Spinal cord (tissue), 10 donors: ENCODE data around the gene KCNK10. TPM values are rescaled to one million over a fixed set of nuclear protein-coding genes. Genes with fewer than 3 reads are reported as not detected.
"Not testable (repeated sequence)": the region's sequence is repeated elsewhere in the genome, so short reads cannot be mapped to it uniquely, and the experiment has no call there.

Source experiments
- DNase-seq, 6 donors: peaks; one replicate each; pipeline versions ENCODE4 v3.0.0 to v3.0.0-alpha.2; 2013 to 2015; ENCODE audit warnings: low spot score in 6 of 6, low read depth in 4 of 6
- H3K27ac ChIP-seq: one replicate; pipeline ENCODE4 v1.5.1; 2013; ENCODE audit warnings: low read depth, low read length, control low read depth
- H3K27me3 ChIP-seq: one replicate; pipeline ENCODE4 v1.6.1; 2013; ENCODE audit warnings: low read length; ENCODE audit not compliant: control insufficient read depth, insufficient read depth
- H3K36me3 ChIP-seq: one replicate; pipeline ENCODE4 v1.6.1; 2013; ENCODE audit warnings: low read length; ENCODE audit not compliant: control insufficient read depth, insufficient read depth
- H3K4me1 ChIP-seq: one replicate; pipeline ENCODE4 v1.6.1; 2013; ENCODE audit warnings: low read length; ENCODE audit not compliant: control insufficient read depth, insufficient read depth
- H3K4me3 ChIP-seq: one replicate; pipeline ENCODE4 v1.5.1; 2013; ENCODE audit warnings: low read depth, low read length, control low read depth
- H3K9me3 ChIP-seq: one replicate; pipeline ENCODE4 v1.6.1; 2013; ENCODE audit warnings: low read length; ENCODE audit not compliant: control insufficient read depth, insufficient read depth
- WGBS: methylation state at CpG from one replicate; pipeline ENCODE4 v1.1.5; 2013; ENCODE audit warnings: missing lambda C conversion rate; ENCODE audit not compliant: insufficient coverage; 5-methylcytosine and 5-hydroxymethylcytosine counted together
- polyA plus RNA-seq, 2 donors: library from polyadenylated mRNA; unstranded; fragments of 120-200 nt; gene quantifications; one replicate each; pipeline ENCODE4 v1.2.1, GENCODE V29; 2013; ENCODE audit not compliant: insufficient read length in 2 of 2
- total RNA-seq, 2 donors: library from RNA; depleted of rRNA in 1 of 2; stranded (reverse); fragments of 120-200 nt in 1 of 2; fragments of >200 nt in 1 of 2; gene quantifications; one replicate each; pipeline versions ENCODE4 v1.2.3 to v1.2.4, GENCODE V29; 2013 to 2014
- donor health status: healthy.

KCNK10 gene
- total and polyA plus RNA-seq, 4 donors: 6.2 to 15.3 (median 11.9) TPM

- no peak for DNase-seq
- Histone ChIP-seq H3K4me3 (no peak overlapping the region), H3K36me3 (no peaks in the 10 kb centered on the region), H3K9me3 (no peaks in the 10 kb centered on the region), H3K4me1 (no peaks in the 10 kb centered on the region), H3K27me3 (no peaks in the 10 kb centered on the region), H3K27ac (no peak overlapping the region)
- 86% methylated on average over 2 of the region's 3 CpGs for WGBS
Measured at GRCh38 chr14:88281447-88281846, 41.6 kb downstream of the KCNK10 start.

GRCh38 chr14:88276923-88277596 is 46.0 kb downstream of the KCNK10 start:
- Histone ChIP-seq H3K27ac (no peak overlapping the region), H3K4me1 (no peaks in the 10 kb centered on the region), H3K27me3 (no peaks in the 10 kb centered on the region), H3K36me3 (no peaks in the 10 kb centered on the region), H3K4me3 (no peak overlapping the region), H3K9me3 (no peaks in the 10 kb centered on the region)
- peak in 1 of 6 donors; percentile 70 for DNase-seq
- WGBS: no CpG with 5 or more reads among the region's 3 CpGs

GRCh38 chr14:88272390-88273269 is 50.4 kb downstream of the KCNK10 start:
- H3K9me3 ChIP-seq: no peaks in the 10 kb centered on the region
- no peaks in the 10 kb centered on the region for H3K36me3 ChIP-seq
- H3K27ac ChIP-seq: no peak overlapping the region
- 79% methylated on average over 9 of the region's 10 CpGs for WGBS
- DNase-seq: peak in 1 of 6 donors; percentile 77
- no peaks in the 10 kb centered on the region for H3K4me1 ChIP-seq
- H3K27me3 ChIP-seq: no peaks in the 10 kb centered on the region
- no peak overlapping the region for H3K4me3 ChIP-seq

GRCh38 chr14:88271205-88271604 is 51.9 kb downstream of the KCNK10 start:
- Histone ChIP-seq H3K4me3 (no peak overlapping the region), H3K4me1 (no peaks in the 10 kb centered on the region), H3K9me3 (no peaks in the 10 kb centered on the region), H3K27ac (no peak overlapping the region), H3K27me3 (no peaks in the 10 kb centered on the region), H3K36me3 (no peaks in the 10 kb centered on the region)
- DNase-seq: no peak
- 100% methylated on average over 1 of the region's 2 CpGs for WGBS

- no peak for DNase-seq
- no peak overlapping the region for H3K4me3 ChIP-seq
- H3K27me3 ChIP-seq: no peaks in the 10 kb centered on the region
- no peaks in the 10 kb centered on the region for H3K4me1 ChIP-seq
- no peak overlapping the region for H3K27ac ChIP-seq
- no peaks in the 10 kb centered on the region for H3K36me3 ChIP-seq
- no peaks in the 10 kb centered on the region for H3K9me3 ChIP-seq
- WGBS: 72% methylated on average over 6 of the region's 6 CpGs
Measured at GRCh38 chr14:88270776-88271175, 52.3 kb downstream of the KCNK10 start.

GRCh38 chr14:88269806-88270420 is 53.2 kb downstream of the KCNK10 start:
- H3K9me3 ChIP-seq: no peaks in the 10 kb centered on the region
- no peaks in the 10 kb centered on the region for H3K27me3 ChIP-seq
- no peak for DNase-seq
- no peak overlapping the region for H3K4me3 ChIP-seq
- H3K4me1 ChIP-seq: peaks cover under 1% of the 10 kb centered on the region
- no peak overlapping the region for H3K27ac ChIP-seq
- 72% methylated on average over 5 of the region's 12 CpGs for WGBS
- no peaks in the 10 kb centered on the region for H3K36me3 ChIP-seq

GRCh38 chr14:88266474-88266873 is 56.6 kb downstream of the KCNK10 start:
- no peak overlapping the region for H3K27ac ChIP-seq
- no peaks in the 10 kb centered on the region for H3K9me3 ChIP-seq
- 86% methylated on average over 1 of the region's 2 CpGs for WGBS
- H3K4me1 ChIP-seq: peaks cover 3% of the 10 kb centered on the region
- no peak overlapping the region for H3K4me3 ChIP-seq
- H3K36me3 ChIP-seq: peaks cover 11% of the 10 kb centered on the region
- DNase-seq: no peak
- no peaks in the 10 kb centered on the region for H3K27me3 ChIP-seq

- no peaks in the 10 kb centered on the region for H3K9me3 ChIP-seq
- H3K4me3 ChIP-seq: no peak overlapping the region
- no peak overlapping the region for H3K27ac ChIP-seq
- DNase-seq: peak in 1 of 6 donors; percentile 50
- WGBS: 80% methylated on average over 1 of the region's 6 CpGs
- H3K27me3 ChIP-seq: no peaks in the 10 kb centered on the region
- H3K4me1 ChIP-seq: peaks cover 3% of the 10 kb centered on the region
- peaks cover 11% of the 10 kb centered on the region for H3K36me3 ChIP-seq
Measured at GRCh38 chr14:88264116-88264515, 59.0 kb downstream of the KCNK10 start.

- H3K27ac ChIP-seq, H3K27me3 ChIP-seq, H3K9me3 ChIP-seq, H3K4me1 ChIP-seq, H3K4me3 ChIP-seq, DNase-seq: not testable (repeated sequence)
- H3K36me3 ChIP-seq: peaks cover 11% of the 10 kb centered on the region
- WGBS: 92% methylated on average over 2 of the region's 3 CpGs
Measured at GRCh38 chr14:88261302-88261701, 61.8 kb downstream of the KCNK10 start.
